ENCODE measurements around the gene ARHGAP27. TPM values are rescaled to one million over a fixed set of nuclear protein-coding genes. Genes with fewer than 3 reads are reported as not detected.

ARHGAP27 gene
- total and polyA plus RNA-seq, 9 of the 15 experiments (the other 6 are each of a cell fraction or from before 2014, with no cell fraction given): 0.04 to 4.6 (median 2.1) TPM

DNA sequence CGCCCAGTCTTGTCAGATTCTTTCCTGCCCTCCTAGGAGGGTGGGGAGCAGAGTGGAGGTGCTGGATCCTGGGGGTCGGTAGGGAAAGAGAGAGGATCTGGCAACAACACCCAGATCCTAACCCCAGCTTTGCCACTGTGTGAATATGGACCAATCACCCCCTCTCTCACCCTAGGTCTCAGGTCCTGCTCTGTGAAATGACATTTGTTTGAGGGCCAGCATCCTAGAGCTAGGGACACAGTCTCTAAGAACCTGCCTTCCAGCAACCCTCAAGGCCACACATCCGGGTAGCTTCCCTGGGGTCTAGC is 87.5 kb downstream of the ARHGAP27 start:
- no peak for FAIRE-seq
- H3K4me1 ChIP-seq (replicated peaks in 1 of 2; ENCODE audit: control insufficient read depth in 2 of 2, insufficient read depth in 2 of 2, low read length in 2 of 2): peaks cover 32 to 42% of the 10 kb centered on the region in 2 experiments
- DNase-seq (ENCODE audit: extremely low read depth in 1 of 4, low spot score in 3 of 4): no peak
- TF ChIP-seq ETV5 (CRISPR knock-in tag; IDR thresholded peaks at IDR 0.05; ENCODE audit: low read depth) (peak; percentile 40; the same call in 1 of the 2 replicates), GABPB1 (CRISPR knock-in tag; IDR thresholded peaks at IDR 0.05) (no peak), RBBP5 (IDR thresholded peaks at IDR 0.05; ENCODE audit: borderline replicate concordance, insufficient read depth, low read length, poor library complexity, severe bottlenecking) (peak; percentile 56), ZBTB7A (IDR thresholded peaks at IDR 0.05; ENCODE audit: borderline replicate concordance, control insufficient read depth, low read depth, low read length) (peak; percentile 49; the same call in 1 of the 2 replicates), NR2C2 (CRISPR knock-in tag; IDR thresholded peaks at IDR 0.05) (no peak), NR2C2 (tag; IDR thresholded peaks at IDR 0.05) (no peak)
- TF ChIP-seq, protein P1, sequence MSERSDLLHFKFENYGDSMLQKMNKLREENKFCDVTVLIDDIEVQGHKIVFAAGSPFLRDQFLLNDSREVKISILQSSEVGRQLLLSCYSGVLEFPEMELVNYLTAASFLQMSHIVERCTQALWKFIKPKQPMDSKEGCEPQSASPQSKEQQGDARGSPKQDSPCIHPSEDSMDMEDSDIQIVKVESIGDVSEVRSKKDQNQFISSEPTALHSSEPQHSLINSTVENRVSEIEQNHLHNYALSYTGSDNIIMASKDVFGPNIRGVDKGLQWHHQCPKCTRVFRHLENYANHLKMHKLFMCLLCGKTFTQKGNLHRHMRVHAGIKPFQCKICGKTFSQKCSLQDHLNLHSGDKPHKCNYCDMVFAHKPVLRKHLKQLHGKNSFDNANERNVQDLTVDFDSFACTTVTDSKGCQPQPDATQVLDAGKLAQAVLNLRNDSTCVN (CRISPR knock-in tag; IDR thresholded peaks at IDR 0.05): no peak
- TF ChIP-seq, protein P2, sequence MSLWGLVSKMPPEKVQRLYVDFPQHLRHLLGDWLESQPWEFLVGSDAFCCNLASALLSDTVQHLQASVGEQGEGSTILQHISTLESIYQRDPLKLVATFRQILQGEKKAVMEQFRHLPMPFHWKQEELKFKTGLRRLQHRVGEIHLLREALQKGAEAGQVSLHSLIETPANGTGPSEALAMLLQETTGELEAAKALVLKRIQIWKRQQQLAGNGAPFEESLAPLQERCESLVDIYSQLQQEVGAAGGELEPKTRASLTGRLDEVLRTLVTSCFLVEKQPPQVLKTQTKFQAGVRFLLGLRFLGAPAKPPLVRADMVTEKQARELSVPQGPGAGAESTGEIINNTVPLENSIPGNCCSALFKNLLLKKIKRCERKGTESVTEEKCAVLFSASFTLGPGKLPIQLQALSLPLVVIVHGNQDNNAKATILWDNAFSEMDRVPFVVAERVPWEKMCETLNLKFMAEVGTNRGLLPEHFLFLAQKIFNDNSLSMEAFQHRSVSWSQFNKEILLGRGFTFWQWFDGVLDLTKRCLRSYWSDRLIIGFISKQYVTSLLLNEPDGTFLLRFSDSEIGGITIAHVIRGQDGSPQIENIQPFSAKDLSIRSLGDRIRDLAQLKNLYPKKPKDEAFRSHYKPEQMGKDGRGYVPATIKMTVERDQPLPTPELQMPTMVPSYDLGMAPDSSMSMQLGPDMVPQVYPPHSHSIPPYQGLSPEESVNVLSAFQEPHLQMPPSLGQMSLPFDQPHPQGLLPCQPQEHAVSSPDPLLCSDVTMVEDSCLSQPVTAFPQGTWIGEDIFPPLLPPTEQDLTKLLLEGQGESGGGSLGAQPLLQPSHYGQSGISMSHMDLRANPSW (CRISPR knock-in tag; IDR thresholded peaks at IDR 0.05): no peak
- POLR2A ChIA-PET: interaction anchor here (0.6 to 1.4 kb wide), 10 partner anchors 9 to 314 kb away, joined by 3 to 12 read pairs (median 4); partner anchors contain the start of gene MAP3K14
- ATAC-seq: peak; percentile 72
- H3K27me3 ChIP-seq (ENCODE audit: control insufficient read depth in 2 of 2, insufficient read depth in 2 of 2, low read length in 2 of 2): no peaks in the 10 kb centered on the region
- CTCF ChIA-PET (ENCODE audit: low intra/inter-chr PET ratio): no interaction called here
- in situ Hi-C loops (cut with MboI) (no loop called here), intact Hi-C loops (cut with micrococcal nuclease) (loop anchor here (1.0 kb wide), 1 partner anchor 38 kb away; no protein-coding TSS in a partner anchor)
- no peak overlapping the region for H3K4me3 ChIP-seq
- peak overlapping the region; percentile 38; the same call in 2 of the 3 replicates for H3K27ac ChIP-seq (ENCODE audit: extremely low read depth, low read depth, low read length)
- H3K36me3 ChIP-seq (ENCODE audit: control insufficient read depth, insufficient read depth, low read length): no peaks in the 10 kb centered on the region
- no peaks in the 10 kb centered on the region for H3K9me1 ChIP-seq (ENCODE audit: control insufficient read depth, insufficient read depth, low read length)
- no TSS peak for BruUV-seq (replicated peaks)
- no peaks in the 10 kb centered on the region for H4K20me1 ChIP-seq (replicated peaks; ENCODE audit: control insufficient read depth, insufficient read depth, low read length)
- H2AFZ ChIP-seq (ENCODE audit: low read depth, low read length): no peak overlapping the region
- no peaks in the 10 kb centered on the region for H3K79me2 ChIP-seq (ENCODE audit: control insufficient read depth, insufficient read depth, low read length)
- peak overlapping the region; percentile 40; the same call in 1 of the 2 replicates for H3K4me2 ChIP-seq (ENCODE audit: insufficient read depth, low read length)
- no peaks in the 10 kb centered on the region for H3K9me3 ChIP-seq (replicated peaks; ENCODE audit: control insufficient read depth, insufficient read depth, low read depth, low read length)
- WGBS (ENCODE audit: insufficient coverage, low coverage, missing lambda C conversion rate): 0% methylated on average over 2 of the region's 3 CpGs
- H3K9ac ChIP-seq (ENCODE audit: insufficient read depth in 1 of 2, low read depth in 2 of 2, low read length in 2 of 2): no peak overlapping the region
